Endothelial cell (in vitro differentiated cells): Measurements from ENCODE around the gene SUFU. TPM values are rescaled to one million over a fixed set of nuclear protein-coding genes. Genes with fewer than 3 reads are reported as not detected.

Experiments
- DNase-seq: peaks from one replicate; pipeline ENCODE4 v3.0.0; 2021; ENCODE audit warnings: low spot score
- H3K27ac Mint-ChIP-seq: one replicate; pipeline ENCODE4 v1.8.0; 2021; ENCODE audit warnings: mixed read lengths, inconsistent platforms; ENCODE audit not compliant: unreplicated experiment
- H3K27me3 Mint-ChIP-seq: one replicate; pipeline ENCODE4 v1.8.0; 2021; ENCODE audit warnings: mild to moderate bottlenecking, moderate library complexity, mixed read lengths, inconsistent platforms; ENCODE audit not compliant: unreplicated experiment
- H3K36me3 Mint-ChIP-seq: one replicate; pipeline ENCODE4 v1.8.0; 2021; ENCODE audit warnings: mild to moderate bottlenecking, low read depth, mixed read lengths, inconsistent platforms; ENCODE audit not compliant: unreplicated experiment
- H3K4me1 Mint-ChIP-seq: one replicate; pipeline ENCODE4 v1.8.0; 2021; ENCODE audit warnings: mild to moderate bottlenecking, mixed read lengths, inconsistent platforms; ENCODE audit not compliant: unreplicated experiment
- H3K4me3 Mint-ChIP-seq: one replicate; pipeline ENCODE4 v1.8.0; 2021; ENCODE audit warnings: mild to moderate bottlenecking, mixed read lengths, inconsistent platforms; ENCODE audit not compliant: unreplicated experiment
- H3K9me3 Mint-ChIP-seq: one replicate; pipeline ENCODE4 v1.8.0; 2021; ENCODE audit warnings: mixed read lengths, inconsistent platforms; ENCODE audit not compliant: unreplicated experiment
- total RNA-seq: library from RNA; stranded (reverse); fragmentation: NEBNext Ultra II Directional; extraction: Animal tissue kit (Norgen Biotek cat#: 25700); gene quantifications from one replicate; pipeline ENCODE4 v1.2.1, GENCODE V29; 2021; ENCODE audit not compliant: unreplicated experiment
- TF ChIP-seq, protein P1 (sequence below): fragments of 200-600 bp; sonication (generic); IDR thresholded peaks from one replicate; pipeline ENCODE4 v1.5.0; 2021; ENCODE audit warnings: antibody characterized with exemption; ENCODE audit not compliant: unreplicated experiment

SUFU gene
- total RNA-seq, 1 donor from 2014 or later = 44.4 TPM

GRCh38 chr10:102634686-102635085 lies 130.9 kb downstream of the SUFU start:
- Mint-ChIP-seq H3K4me1 (peaks cover 67% of the 10 kb centered on the region), H3K36me3 (peaks cover 20% of the 10 kb centered on the region), H3K9me3 (no peaks in the 10 kb centered on the region), H3K27me3 (peaks cover 9% of the 10 kb centered on the region), H3K4me3 (peak overlapping the region; percentile 59), H3K27ac (peak overlapping the region; percentile 58)
- TF ChIP-seq, protein P1, sequence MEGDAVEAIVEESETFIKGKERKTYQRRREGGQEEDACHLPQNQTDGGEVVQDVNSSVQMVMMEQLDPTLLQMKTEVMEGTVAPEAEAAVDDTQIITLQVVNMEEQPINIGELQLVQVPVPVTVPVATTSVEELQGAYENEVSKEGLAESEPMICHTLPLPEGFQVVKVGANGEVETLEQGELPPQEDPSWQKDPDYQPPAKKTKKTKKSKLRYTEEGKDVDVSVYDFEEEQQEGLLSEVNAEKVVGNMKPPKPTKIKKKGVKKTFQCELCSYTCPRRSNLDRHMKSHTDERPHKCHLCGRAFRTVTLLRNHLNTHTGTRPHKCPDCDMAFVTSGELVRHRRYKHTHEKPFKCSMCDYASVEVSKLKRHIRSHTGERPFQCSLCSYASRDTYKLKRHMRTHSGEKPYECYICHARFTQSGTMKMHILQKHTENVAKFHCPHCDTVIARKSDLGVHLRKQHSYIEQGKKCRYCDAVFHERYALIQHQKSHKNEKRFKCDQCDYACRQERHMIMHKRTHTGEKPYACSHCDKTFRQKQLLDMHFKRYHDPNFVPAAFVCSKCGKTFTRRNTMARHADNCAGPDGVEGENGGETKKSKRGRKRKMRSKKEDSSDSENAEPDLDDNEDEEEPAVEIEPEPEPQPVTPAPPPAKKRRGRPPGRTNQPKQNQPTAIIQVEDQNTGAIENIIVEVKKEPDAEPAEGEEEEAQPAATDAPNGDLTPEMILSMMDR = no peak
- no peak for DNase-seq

DNA sequence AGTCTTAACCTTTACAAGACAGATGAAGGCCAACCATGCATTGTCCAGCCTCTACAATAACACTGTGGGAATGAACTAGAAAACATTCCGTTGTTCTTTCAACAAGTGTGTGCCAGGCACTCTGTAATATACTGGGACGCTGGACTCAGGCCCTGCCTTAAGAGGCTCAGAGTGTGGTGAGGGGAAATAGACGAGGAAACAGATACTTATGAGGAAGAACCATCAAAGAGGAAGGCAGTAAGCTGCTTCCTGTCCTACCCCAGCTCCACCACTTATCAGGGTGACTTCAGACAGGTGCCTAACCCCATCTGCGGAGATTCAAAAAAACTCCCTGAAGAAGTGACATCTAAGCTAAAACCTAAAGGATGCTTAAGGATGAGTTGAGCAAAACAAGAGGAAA lies 131.6 kb downstream of the SUFU start:
- peaks cover 64% of the 10 kb centered on the region for H3K4me1 Mint-ChIP-seq
- TF ChIP-seq, protein P1 = no peak
- no peak for DNase-seq
- no peak overlapping the region for H3K4me3 Mint-ChIP-seq
- no peaks in the 10 kb centered on the region for H3K9me3 Mint-ChIP-seq
- H3K27ac Mint-ChIP-seq = peak overlapping the region; percentile 58
- peaks cover 18% of the 10 kb centered on the region for H3K36me3 Mint-ChIP-seq
- H3K27me3 Mint-ChIP-seq = peaks cover 9% of the 10 kb centered on the region

DNA sequence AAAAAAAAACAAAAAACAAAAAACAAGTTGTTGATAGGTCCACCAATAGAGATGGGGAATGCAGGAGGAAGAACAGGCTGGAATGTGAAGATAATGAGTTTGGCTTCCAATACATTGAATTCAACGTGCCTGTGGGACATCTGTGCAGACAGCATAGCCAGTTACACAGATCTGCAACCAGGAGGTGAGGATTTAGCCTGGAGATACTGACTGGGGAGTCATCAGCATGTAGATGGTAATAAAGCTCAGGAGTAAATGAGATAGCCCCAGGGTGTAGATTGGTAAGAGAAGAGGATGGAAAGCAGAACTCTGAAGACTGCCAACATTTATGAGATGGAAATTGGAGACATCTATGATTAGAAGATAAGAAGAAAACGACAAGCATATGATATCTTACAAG lies 135.8 kb downstream of the SUFU start:
- Mint-ChIP-seq H3K4me3 (no peak overlapping the region), H3K27ac (no peak overlapping the region), H3K36me3 (peaks cover 11% of the 10 kb centered on the region), H3K9me3 (no peaks in the 10 kb centered on the region), H3K4me1 (peaks cover 35% of the 10 kb centered on the region), H3K27me3 (peaks cover 12% of the 10 kb centered on the region)
- DNase-seq = no peak
- TF ChIP-seq, protein P1 = no peak

GRCh38 chr10:102641402-102641801 lies 137.6 kb downstream of the SUFU start:
- no peaks in the 10 kb centered on the region for H3K9me3 Mint-ChIP-seq
- H3K4me1 Mint-ChIP-seq = peaks cover 30% of the 10 kb centered on the region
- DNase-seq = no peak
- H3K27me3 Mint-ChIP-seq = peaks cover 21% of the 10 kb centered on the region
- TF ChIP-seq, protein P1 = no peak
- peak overlapping the region; percentile 88 for H3K4me3 Mint-ChIP-seq
- peak overlapping the region; percentile 87 for H3K27ac Mint-ChIP-seq
- H3K36me3 Mint-ChIP-seq = peaks cover 26% of the 10 kb centered on the region

GRCh38 chr10:102641880-102642735 lies 138.3 kb downstream of the SUFU start:
- H3K36me3 Mint-ChIP-seq = peaks cover 32% of the 10 kb centered on the region
- peak overlapping the region; percentile 88 for H3K4me3 Mint-ChIP-seq
- peaks cover 25% of the 10 kb centered on the region for H3K27me3 Mint-ChIP-seq
- peak overlapping the region; percentile 87 for H3K27ac Mint-ChIP-seq
- H3K4me1 Mint-ChIP-seq = peaks cover 34% of the 10 kb centered on the region
- DNase-seq = peak; percentile 97
- TF ChIP-seq, protein P1 = no peak
- no peaks in the 10 kb centered on the region for H3K9me3 Mint-ChIP-seq
